Hematopoietic multipotent progenitor cell treated with erythropoietin and hydrocortisone succinate and interleukin-3 and kit ligand, for 15 days (in vitro differentiated cells): Measurements from ENCODE around the gene PPAT.
"Not testable (repeated sequence)": the region's sequence is repeated elsewhere in the genome, so short reads cannot be mapped to it uniquely, and the experiment has no call there.

Experiments
- DNase-seq: peaks from one replicate; pipeline ENCODE4 v3.0.0-alpha.2; 2015; ENCODE audit warnings: low spot score

Gene PPAT

DNA sequence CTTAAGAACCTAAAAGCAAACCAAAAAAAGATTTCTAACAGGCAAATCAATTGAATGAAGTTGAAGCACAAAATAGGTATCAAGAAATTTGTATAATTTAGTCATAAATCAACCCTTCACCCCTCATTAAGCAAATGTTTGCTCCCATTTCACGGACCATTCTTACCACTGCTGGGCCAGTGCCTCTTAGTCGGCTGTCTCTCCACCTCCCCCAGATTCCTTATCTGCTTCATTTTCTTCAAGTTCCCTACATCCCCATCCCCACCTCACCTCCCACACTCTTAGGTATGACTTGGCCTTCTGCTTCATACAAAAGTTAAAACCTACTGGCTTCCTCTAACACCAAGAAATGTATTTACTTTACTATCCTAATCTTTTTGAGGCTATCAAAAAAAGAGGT lies 60.0 kb downstream of the PPAT start:
- no peak for DNase-seq

- no peak for DNase-seq
Observed at GRCh38 chr4:56374956-56375355, 60.5 kb downstream of the PPAT start.

DNA sequence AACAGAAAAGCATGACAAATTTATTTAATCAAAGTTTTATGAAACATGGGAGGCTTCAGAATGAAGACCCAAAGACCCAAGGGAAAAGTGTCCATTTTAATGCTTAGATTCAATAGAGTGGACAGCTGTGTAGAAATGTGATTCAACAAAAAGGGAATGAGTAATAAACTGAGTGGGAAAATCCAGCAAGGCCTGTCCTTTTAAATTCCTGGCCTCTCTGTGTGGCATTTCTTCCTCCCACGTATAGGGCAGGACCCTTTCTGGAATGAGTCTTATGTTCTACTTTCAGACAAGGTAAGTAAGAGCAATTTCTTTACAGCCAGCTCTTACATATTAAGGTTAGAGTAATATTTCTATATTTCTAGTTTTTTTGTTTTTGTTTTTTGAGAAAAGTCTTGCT lies 62.6 kb downstream of the PPAT start:
- DNase-seq = no peak

DNA sequence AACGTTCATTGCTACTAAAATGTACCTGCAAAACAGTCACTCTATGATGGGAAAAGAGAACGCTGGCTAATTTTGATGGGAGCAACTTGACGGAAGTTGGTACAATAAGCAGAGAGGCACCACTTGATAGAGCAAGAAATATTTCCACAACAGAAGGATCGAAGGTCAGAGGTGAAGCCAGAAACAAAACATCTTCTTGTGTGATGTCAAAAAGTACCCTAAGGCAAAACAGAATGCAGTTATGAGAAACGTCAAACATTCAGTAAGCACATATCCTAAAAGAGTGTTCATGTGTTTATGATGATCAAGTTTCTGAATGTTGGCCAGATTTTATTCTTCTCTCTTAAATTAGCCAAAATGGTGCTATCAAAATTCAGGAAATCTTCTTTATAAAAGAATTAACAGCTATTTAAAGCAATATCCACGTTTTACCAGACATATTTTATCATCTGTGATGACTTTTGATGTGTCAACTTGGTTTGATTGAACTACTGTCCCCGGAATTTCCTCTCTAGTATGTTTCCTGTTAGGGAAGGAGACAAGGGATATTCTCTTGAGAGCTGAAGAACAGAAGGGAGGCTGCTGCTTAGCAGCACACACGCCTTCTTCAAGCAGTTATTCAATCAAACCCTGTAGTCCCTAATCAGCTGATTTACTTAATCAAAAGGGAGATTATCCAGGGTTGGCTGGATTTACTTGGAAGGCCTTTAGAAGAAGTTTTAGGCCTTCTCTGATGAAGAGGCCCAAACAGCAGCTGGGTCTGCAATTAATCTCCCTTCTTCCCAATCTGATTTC lies 63.8 kb downstream of the PPAT start:
- no peak for DNase-seq

DNA sequence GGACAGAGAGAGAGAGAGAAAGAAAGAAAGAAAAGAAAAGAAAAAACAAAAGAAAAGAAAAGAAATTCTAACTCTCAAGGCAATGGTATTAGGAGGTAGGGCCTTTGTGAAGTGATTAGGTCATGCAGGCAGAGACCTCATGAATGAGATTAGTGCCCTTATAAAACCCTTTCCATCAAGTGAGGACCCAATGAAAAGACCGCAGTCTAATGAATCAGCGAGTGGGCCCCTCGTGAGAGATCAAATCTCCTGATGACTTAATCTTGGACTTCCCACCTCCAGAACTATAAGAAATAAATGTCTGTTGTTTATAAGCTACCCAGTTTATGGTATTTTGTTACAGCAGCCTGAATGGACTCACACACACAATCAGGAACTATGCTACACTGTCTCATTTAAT lies 65.0 kb downstream of the PPAT start:
- no peak for DNase-seq

DNA sequence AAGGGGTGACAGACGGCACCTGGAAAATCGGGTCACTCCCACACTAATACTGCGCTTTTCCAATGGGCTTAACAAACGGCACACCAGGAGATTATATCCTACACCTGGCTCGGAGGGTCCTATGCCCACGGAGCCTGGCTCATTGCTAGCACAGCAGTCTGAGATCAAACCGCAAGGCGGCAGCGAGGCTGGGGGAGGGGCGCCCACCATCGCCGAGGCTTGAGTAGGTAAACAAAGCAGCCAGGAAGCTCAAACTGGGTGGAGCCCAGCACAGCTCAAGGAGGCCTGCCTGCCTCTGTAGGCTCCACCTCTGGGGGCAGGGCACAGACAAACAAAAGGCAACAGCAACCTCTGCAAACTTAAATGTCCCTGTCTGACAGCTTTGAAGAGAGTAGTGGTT lies 72.4 kb downstream of the PPAT start:
- DNase-seq = not testable (repeated sequence)

DNA sequence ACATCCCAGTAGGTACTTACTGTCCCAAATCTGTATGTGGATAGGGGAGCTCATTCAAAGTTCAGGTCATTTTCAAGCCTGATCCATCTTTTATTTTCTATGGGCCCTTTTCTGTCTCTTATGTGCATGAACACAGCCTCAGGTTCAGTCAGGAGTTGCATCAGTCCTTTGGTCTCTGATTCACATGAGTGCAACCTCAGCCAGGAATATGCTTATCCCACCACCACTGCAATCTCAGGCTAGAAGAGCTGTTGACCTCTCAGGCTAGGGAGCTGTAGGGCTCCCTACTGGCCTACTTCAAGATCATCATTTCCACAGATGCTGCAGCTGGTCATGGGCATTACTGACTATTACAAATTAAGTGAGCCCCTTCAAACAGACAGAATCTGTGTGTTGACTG lies 75.3 kb downstream of the PPAT start:
- DNase-seq = no peak

- no peak for DNase-seq
Observed at GRCh38 chr4:56356650-56357049, 78.8 kb downstream of the PPAT start.

- no peak for DNase-seq
Observed at GRCh38 chr4:56348576-56348975, 86.8 kb downstream of the PPAT start.

GRCh38 chr4:56345458-56345857 lies 90.0 kb downstream of the PPAT start:
- DNase-seq = no peak
